ENCODE data around the gene PREX1. TPM values are rescaled to one million over a fixed set of nuclear protein-coding genes. Genes with fewer than 3 reads are reported as not detected.

Gene PREX1
- total RNA-seq, 1 donor from 2014 or later: 44.0 TPM

DNA sequence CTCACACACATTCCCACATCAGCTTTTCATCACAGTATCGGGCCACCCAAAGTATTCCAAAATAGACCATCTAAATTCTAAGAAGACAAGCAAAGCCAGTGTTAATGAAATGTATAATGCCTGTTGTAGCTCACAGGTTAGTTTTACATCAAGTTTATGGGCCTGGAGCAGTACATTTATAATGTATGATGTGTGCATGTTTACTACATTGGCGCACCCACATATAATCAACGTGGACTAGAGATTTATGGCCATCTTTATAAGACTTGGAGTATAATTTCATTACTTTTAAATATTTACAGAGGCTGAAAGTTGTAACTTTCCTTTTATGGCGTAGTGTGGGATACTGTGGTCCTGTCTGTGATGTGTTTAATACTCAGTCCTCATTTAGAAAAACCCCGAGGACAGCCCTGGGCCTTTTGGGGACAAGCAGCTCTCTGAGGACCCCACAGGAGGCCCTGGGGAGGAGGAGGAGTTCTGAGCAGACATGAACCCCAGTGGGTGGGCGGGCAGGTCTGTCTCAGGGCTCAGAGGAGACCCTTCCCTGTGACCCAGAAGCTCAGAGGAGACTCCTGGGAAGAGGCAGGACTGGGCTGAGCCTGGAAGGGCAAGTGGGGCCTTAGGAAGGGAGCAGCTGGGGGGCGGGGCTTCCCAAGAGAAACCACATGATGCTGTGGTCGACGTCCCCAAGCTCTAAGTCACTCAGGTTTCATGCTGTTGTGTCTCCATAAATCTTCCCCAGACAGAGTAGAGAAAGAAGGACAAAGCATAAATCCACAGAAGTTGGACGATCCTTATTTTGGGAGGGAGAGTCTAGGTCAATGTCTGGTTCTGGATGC, 232.1 kb downstream of the PREX1 start:
- peak; percentile 82 for DNase-seq (ENCODE audit: low spot score)

DNA sequence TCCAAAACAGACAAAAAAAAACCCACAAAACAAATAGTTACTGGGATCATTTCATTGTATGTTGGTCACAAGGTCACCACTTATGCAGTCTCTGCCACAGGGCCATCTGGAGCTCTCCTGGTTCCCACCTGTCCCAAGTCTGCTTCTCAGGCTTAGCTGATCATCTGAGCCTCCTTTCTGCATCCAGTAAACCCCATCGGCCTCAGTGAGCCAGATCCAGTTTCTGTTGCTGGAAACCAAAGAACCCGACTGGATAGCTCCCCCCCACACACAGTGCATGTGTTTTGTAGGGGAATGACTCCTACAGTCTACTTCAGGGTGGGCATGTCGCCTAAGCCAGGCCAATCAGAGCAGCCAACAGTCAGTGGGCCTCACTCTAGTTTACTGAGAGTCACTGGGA, 233.3 kb downstream of the PREX1 start:
- DNase-seq (ENCODE audit: low spot score): peak; percentile 69

DNA sequence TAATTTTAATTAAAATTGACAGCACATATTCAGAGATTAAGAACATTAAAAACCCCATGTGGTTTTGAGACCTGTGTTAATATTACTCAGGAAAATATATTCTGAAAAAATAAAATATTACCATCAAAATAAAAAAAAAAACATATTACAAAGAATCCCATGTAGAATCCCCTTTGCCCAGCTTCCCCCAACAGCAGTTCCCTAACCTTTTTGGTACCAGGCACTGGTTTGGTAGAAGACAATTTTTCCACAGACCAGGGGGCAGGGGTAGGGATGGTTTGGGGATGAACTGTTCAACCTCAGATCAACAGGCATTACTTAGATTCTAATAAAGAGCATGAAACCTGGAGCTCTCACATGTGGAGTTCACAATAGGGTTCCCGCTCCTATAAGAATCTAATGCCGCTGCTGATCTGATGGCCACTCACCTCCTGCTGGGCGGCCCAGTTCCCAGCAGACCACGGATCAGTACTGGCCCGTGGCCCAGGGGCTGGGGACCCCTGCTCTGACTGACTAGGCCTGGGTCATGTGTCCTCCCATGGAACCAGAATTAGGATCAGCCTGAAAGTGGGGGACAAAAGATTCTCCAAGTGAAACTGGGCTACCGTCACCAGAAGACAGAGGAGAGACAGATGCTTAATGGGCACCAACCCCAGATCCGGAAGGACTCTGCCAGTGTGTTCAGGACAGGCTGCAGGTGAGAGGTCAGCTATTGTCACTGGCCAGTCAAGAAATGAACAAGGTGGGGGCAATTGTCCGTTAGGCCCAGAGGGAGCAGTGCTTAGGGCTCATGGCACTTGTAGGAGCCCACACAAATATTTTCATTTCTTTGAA, 235.5 kb downstream of the PREX1 start:
- DNase-seq (ENCODE audit: low spot score): peak; percentile 77

DNA sequence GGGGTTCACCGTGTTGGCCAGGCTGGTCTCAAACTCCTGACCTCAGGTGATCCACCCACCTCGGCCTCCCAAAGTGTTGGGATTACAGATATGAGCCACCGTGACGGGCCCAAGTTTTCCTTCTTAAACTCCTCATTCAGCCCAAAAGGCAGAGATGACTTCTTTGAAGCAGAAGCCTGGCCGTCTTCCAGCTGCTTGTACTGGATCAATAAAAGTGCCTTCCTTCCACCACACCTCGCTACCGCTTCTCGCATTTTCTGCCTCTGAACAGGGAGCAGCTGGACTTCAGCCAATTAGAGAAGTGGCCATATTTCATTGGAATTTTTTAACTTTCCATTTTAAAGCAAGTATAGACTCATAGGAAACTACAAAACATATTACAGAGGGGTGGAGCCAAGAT, 241.1 kb downstream of the PREX1 start:
- peak; percentile 59 for DNase-seq (ENCODE audit: low spot score)

DNA sequence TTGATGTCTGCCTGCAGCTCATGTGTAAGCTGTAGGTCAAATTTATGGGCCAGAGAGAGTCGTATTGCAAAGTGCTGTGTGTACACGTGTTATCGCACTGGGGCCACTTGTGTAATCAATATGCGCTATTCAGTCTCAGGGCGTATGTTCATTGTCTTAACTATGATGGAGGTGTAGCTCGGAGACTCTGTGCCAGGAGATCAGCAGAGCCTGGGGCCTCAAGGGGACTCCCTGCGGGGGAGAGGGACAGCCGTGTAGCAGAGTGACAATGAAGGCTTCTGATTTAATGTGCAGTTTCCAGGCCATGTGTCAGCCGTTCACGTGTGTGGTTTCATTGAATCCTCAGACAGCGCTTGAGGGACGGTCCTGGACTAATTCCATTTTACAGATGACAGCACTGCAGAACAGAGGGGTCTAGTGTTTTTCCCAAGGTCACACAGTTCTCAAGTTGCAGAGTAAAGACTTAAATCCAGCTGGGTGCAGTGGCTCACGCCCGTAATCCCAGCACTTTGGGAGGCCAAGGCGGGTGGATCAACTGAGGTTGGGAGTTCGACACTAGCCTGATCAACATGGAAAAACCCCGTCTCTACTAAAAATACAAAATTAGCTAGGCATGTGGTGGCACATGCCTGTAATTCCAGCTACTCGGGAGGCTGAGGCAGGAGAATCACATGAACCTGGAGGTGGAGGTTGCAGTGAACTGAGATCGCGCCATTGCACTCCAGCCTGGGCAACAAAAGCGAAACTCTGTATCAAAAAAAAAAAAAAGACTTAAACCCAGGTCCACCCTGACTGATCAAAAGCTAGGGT, 242.5 kb downstream of the PREX1 start:
- DNase-seq (ENCODE audit: low spot score): no peak

DNA sequence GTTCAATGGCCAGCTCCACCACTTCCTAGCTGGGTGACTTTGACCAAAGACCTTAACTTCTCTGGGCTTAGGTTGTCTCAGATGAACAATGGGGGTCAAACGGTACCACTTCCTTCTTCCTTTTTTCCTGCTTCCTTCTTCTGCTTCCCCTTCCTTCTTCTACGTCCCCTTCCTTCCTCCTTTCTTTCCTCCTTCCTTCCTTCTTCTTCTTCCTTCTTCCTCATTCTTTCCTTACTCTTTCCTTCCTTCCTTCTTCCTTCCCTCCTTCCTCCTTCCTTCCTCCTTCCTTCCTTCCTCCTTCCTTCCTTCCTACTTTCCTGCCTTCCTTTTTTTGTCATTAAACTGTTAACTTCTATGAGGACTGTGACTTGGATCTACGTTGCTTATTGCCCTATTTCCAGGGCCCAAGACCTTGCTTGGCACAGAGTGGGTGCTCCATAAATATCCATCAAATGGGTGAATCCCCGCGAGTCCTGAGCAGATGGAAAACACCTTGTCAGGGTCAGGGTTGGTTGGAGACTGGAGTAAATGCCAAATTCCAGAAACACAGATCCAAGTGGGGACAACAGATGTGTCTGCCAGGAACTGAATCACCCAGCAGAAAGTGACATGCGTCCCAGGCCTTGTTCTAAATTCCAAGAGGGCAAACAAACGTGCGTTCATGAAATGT, 243.3 kb downstream of the PREX1 start:
- no peak for DNase-seq (ENCODE audit: low spot score)

DNA sequence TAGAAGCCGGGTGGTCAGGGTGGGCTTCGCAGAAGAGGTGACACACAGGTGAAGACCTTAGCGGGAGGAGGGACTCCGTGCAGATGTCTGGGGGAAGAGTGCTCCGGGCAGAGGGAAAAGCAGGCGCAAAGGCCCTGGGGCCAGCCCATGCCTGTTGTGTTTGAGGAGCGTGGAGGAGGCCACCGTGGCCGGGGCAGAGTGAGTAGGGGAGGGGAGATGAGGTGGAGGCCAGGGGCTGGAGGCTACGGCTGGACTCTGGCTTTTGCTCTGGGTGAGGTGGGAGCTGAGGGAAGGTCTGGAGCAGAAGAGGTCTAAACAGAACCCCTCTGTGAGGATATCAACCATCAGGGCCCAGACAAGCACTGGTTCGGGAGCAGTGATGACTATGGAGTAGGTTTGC, 244.0 kb downstream of the PREX1 start:
- DNase-seq (ENCODE audit: low spot score): no peak

DNA sequence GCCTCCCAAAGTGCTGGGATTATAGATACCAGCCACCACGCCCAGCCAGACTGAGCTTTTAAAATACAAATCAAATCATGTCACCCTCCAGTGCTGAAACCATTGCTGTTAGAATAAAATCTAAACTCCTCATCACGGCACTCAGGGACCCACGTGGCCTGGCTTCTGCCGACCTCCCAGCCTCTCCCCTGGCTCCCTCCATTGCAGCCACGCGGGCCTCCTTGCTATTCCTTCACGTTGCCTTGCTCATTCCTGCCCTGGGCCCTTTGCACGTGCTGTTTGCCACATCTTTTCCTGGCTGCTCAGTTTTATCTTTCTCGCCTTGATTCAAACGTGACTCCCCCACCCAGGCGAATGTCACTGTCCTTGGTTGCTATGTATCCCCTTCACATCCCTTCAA, 244.6 kb downstream of the PREX1 start:
- DNase-seq (ENCODE audit: low spot score): no peak

DNA sequence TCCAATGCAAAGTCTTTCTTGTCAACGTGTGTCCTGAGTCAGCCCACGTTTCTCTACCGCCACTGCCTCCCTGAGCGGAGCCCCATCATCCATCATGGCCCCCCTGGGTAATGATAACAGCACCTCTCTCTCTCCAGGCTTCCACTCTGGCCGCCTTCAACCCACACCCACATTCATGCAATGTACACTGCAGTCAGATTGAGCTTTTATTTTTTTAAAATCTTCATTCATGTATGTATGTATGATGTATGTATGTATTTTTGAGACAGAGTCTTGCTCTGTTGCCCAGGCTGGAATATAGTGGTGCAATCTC, 245.2 kb downstream of the PREX1 start:
- no peak for DNase-seq (ENCODE audit: low spot score)

DNA sequence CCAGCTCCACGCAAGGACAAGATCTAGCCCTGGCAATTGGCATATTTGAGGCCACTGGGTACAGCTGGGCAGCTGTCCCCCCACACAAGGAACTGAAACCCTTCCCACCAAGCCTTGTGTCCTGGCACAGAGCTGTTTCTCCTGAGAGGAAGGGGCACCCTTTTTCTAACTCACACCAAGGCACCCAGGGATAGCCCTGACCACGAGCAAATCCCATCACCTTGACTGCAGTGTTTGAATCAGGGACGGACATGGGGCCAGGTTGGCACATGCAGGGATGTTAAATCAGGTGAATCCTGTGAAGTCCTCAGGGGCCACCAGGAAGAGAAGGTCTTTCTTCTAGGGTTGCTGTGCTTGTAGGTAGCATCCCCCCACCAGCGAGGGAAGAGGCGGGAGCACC, 246.6 kb downstream of the PREX1 start:
- no peak for DNase-seq (ENCODE audit: low spot score)

DNA sequence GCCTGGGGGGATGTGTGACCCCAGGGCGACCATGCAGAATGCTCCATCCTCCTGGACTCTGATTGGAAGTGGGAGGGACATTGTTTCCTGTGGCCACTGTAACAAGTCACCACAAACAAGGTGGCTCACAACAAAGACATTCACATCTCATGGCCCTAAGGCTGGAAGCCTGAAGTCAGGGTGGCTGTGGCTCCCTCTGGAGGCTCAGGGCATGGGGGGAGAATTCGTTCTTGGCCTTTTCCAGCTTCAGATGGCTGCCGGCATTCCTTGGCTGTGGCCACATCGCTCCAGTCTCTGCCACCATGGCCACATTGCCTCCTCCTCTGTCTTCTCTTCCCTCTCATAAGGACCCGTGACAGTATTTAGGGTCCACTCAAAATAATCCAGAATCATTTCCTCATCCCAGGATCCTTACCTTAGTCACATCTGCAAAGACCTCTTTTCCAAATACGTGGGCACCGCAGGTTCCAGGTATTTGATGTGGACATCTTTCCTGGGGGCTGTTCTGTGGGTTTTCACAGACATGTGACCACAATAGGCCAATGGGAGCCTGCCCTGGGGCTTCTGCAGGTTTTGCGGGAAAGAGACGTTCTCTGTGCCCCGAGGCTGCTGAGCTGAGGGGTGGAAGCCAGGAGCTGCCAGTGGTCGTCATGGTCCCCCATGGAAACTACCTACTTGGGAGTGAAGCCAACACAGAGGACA, 249.3 kb downstream of the PREX1 start:
- no peak for DNase-seq (ENCODE audit: low spot score)

DNA sequence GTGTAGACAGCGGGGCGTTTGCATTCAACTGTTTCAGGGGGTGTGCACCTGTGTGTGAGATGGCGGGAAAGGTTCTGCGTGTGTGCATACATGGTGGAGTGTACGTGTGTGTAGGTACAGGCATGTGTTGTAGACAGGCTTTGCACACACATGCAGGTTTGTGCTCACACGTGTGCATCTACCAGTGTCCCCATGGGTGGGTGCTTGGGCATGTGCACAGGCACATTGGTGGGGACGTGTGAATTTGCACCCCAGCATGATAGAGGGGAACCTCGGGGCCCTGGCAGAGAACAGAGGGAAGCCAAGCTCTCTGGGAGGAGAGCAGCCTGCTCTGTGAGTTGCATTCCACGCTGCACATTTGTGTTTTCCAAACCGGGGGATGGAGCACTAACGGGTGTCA, 250.2 kb downstream of the PREX1 start:
- DNase-seq (ENCODE audit: low spot score): no peak

DNA sequence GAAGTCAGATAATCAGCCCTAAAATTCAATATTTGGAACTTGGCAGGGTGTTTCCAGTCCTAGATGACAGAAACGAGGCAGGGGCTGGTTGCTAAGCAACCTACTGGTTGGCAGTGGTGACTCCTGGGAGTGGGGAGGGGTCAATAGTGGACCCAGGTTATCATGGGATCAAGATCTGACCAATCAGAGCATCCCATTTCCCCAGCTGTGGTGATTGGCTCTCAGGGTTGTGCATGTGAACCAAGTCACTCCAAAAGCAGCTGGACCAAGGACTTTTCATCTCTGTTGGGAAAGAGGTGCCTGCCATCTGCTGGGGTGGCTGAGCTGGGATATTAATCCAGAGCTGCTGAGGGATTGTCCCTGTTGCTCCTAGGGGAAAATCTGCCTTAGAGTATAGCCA, 253.4 kb downstream of the PREX1 start:
- DNase-seq (ENCODE audit: low spot score): no peak

Other genes starting within 250 kb of the PREX1 start
- gene ARFGEF2, start 93.7 kb upstream of the PREX1 start, total RNA-seq: 30.1 TPM
- gene CSE1L, start 218.3 kb upstream of the PREX1 start, total RNA-seq: 41.6 TPM